Measurements from ENCODE around the gene ZNF827.

Gene ZNF827

DNA sequence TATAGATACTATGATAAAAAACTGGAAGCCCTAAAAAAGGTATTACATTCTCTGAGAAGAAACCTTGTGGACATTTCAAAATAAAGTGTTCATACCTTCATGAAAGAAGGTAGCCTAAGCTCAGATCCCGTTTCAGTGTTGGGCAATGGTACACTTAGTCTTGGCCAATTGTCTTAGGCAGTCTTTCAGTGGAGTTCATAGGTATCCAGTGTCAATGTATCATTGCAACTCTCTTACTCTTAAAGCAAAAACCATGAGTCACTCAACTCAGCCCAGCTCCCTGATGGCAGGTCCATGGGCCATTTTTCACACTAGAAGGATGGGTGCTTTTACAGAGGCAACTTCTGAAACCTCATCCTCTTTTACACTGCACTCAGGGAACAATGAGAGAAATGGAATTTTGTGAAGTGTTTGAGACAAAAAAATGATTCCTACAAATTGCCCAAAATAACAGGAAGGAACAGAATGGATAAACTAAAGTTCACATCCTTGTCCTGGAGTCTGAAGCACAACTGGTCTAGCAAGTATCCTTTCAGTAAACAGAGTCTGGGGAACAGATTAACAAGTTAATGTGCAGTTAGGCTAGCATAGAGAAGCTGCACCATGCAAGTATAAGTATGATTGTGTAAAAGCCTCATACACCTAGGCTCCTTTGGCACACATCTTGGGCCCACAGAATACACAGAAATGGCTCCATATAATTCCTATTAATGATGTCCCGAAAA, 7.0 kb upstream of the ZNF827 start:
- TF ChIP-seq CTCF (IDR thresholded peaks at IDR 0.05; ENCODE audit: insufficient read depth, low read length, poor library complexity, severe bottlenecking) = no peak
- H3K27me3 ChIP-seq (replicated peaks; ENCODE audit: control insufficient read depth, insufficient read depth, low read length) = no peaks in the 10 kb centered on the region

DNA sequence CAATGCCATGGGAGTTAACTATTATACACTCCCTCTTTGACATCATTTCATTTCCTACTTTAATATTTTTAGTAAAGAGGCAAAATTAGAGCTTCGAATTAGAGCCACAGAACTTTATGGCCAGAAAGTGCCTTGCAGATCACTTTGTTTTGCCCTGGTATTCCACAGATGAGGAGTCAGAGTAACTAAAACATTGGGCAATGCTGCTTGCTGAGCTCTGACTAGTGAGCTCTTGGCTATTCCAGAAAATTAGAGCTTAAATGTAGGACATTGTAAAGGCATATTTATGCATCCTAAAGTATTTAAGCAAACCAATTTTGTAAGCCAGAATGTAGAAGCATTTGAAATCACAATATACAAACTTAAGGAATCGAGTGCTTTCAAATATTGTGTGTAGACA, 6.3 kb upstream of the ZNF827 start:
- H3K4me3 ChIP-seq (replicated peaks; ENCODE audit: low read depth, low read length) = no peak overlapping the region
- DNase-seq (ENCODE audit: extremely low read depth, insufficient read length) = no peak
- no peak for TF ChIP-seq CTCF (IDR thresholded peaks at IDR 0.05; ENCODE audit: insufficient read depth, low read length, poor library complexity, severe bottlenecking)
- no peaks in the 10 kb centered on the region for H3K36me3 ChIP-seq (ENCODE audit: control insufficient read depth, insufficient read depth, low read length)
- H3K27me3 ChIP-seq (replicated peaks; ENCODE audit: control insufficient read depth, insufficient read depth, low read length) = no peaks in the 10 kb centered on the region

More for the DNA sequence above, 7.0 kb upstream of the ZNF827 start:
- H3K4me3 ChIP-seq (replicated peaks; ENCODE audit: low read depth, low read length) = no peak overlapping the region
- no peak for DNase-seq (ENCODE audit: extremely low read depth, insufficient read length)
- H3K36me3 ChIP-seq (ENCODE audit: control insufficient read depth, insufficient read depth, low read length) = no peaks in the 10 kb centered on the region

DNA sequence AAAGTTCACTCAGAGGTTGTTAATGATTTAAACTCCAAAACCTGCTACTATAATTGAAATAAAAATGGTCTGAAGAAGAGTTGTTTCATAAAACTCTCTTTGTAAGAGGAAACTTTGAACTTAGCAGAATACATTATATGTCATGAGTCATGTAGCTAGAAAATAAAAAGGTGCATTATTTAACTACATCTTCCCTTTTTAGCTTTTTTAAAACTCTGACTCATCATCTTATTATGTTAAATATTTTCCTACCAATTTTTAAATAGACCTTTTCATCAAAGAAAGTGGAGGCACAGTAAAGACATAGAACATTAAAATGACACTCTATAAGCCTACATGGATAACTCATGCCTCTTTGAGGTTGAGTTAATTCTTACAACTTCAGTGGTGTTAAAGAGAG, 1.2 kb upstream of the ZNF827 start:
- Histone ChIP-seq H3K36me3 (ENCODE audit: control insufficient read depth, insufficient read depth, low read length) (no peaks in the 10 kb centered on the region), H3K27me3 (replicated peaks; ENCODE audit: control insufficient read depth, insufficient read depth, low read length) (no peaks in the 10 kb centered on the region), H3K4me3 (replicated peaks; ENCODE audit: low read depth, low read length) (no peak overlapping the region)
- no peak for TF ChIP-seq CTCF (IDR thresholded peaks at IDR 0.05; ENCODE audit: insufficient read depth, low read length, poor library complexity, severe bottlenecking)
- DNase-seq (ENCODE audit: extremely low read depth, insufficient read length) = no peak

- DNase-seq (ENCODE audit: extremely low read depth, insufficient read length) = no peak
- TF ChIP-seq CTCF (IDR thresholded peaks at IDR 0.05; ENCODE audit: insufficient read depth, low read length, poor library complexity, severe bottlenecking) = no peak
- H3K36me3 ChIP-seq (ENCODE audit: control insufficient read depth, insufficient read depth, low read length) = no peaks in the 10 kb centered on the region
- H3K27me3 ChIP-seq (replicated peaks; ENCODE audit: control insufficient read depth, insufficient read depth, low read length) = no peaks in the 10 kb centered on the region
- peak overlapping the region; percentile 73; the same call in 1 of the 2 replicates for H3K4me3 ChIP-seq (replicated peaks; ENCODE audit: low read depth, low read length)
These were observed 773 bp upstream of the ZNF827 start for GRCh38 chr4:145939441-145939750.

DNA sequence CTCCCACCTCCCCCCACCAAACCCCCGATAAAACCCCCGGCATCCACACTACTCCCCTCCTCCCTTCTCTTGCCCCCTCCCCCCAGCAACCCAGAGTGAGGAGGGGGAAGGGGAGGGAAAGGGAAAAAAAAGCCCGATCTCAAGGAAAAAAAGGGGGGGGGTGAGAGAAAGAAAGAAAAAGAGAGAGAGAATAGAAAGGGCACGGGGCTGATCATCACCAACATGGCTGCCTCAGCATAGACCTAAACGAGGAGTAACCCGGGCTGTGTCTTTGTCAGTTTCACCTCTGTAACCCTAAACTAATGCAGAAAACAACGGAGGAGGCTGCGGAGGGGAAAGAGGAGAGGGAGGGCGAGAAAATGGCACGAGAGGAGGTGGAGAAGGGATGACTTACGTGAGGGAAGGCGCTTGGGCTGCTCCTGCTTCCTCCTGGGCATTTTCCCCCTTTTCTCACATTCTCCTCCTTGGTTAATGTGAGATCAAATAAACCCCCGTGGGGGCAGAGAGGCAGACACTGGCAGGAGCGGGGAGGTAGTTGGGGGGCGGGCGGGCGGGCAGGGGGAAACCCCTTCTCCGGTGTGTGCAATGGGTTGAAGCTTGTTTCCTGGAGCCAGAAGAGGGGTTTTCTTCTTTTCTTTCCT, 532 bp downstream of the ZNF827 start:
- H3K36me3 ChIP-seq (ENCODE audit: control insufficient read depth, insufficient read depth, low read length) = no peaks in the 10 kb centered on the region
- no peak for TF ChIP-seq CTCF (IDR thresholded peaks at IDR 0.05; ENCODE audit: insufficient read depth, low read length, poor library complexity, severe bottlenecking)
- no peaks in the 10 kb centered on the region for H3K27me3 ChIP-seq (replicated peaks; ENCODE audit: control insufficient read depth, insufficient read depth, low read length)
- peak overlapping the region; percentile 73 for H3K4me3 ChIP-seq (replicated peaks; ENCODE audit: low read depth, low read length)
- DNase-seq (ENCODE audit: extremely low read depth, insufficient read length) = peak; percentile 56

All from GM06990 (cell line).